ENCODE results near the gene C3orf33.

C3orf33 gene

GRCh38 chr3:155782390-155782953 is 23.6 kb downstream of the C3orf33 start:
- no peak for DNase-seq

GRCh38 chr3:155780291-155780690 is 25.8 kb downstream of the C3orf33 start:
- DNase-seq = no peak

- no peak for DNase-seq
Observed at GRCh38 chr3:155778462-155778861, 27.6 kb downstream of the C3orf33 start.

DNA sequence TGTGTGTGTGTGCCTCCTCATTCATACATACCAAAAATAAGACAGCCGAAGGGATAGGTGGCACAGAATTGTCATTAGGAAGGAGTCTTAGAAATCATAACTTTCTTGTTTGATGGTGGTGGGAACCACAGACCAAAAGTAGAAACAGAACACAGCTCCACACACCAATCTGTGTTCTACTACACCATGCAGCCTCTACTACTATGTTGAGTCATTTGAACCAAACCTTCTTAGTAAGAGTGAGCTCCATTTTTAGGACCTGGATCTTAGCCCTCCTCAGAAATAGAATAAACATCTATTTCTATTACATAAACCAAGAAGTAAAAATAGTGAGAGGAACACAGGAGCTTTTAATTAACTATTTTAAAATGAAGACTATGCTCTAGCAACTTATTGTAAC is 33.3 kb downstream of the C3orf33 start:
- no peak for DNase-seq

GRCh38 chr3:155771126-155771525 is 35.0 kb downstream of the C3orf33 start:
- no peak for DNase-seq

DNA sequence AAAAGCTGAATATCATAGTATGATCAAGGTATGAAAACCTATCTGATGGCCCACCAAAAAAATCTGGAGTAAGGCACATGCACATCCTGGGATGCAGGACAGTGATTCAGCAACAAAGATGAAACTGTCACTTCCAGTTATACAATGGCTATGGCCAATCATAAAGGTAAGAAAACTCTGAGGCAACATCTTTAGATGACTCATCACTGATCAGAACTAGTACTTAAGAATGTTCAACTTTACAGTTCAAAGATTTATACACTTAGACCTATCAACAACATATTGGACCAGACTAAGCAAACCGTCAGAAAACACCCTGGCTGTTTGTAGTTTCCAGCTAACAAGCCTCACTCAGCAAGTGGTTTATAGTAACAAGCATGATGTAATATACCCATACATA is 39.9 kb downstream of the C3orf33 start:
- no peak for DNase-seq

GRCh38 chr3:155763870-155764463 is 42.1 kb downstream of the C3orf33 start:
- no peak for DNase-seq

DNA sequence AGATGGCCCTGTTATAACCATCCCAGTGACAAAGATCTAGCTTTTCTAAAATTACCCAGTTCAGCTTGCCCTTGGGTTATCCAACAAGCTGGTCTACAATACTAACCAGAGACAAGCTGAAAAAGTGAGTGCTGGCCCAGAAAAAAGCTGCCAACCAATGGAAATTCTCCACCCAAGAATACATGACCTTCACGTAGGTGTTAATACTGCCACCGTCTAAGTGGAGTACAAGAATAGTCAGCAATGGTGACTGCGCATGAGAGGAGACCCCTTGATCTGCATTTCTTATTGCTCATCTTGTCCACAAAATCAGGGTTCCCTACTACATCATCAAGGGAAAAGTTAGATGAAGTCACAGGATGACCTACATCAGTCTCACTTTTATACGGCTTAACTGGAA is 45.4 kb downstream of the C3orf33 start:
- no peak for DNase-seq

- no peak for DNase-seq
Observed at GRCh38 chr3:155757577-155757976, 48.5 kb downstream of the C3orf33 start.

DNA sequence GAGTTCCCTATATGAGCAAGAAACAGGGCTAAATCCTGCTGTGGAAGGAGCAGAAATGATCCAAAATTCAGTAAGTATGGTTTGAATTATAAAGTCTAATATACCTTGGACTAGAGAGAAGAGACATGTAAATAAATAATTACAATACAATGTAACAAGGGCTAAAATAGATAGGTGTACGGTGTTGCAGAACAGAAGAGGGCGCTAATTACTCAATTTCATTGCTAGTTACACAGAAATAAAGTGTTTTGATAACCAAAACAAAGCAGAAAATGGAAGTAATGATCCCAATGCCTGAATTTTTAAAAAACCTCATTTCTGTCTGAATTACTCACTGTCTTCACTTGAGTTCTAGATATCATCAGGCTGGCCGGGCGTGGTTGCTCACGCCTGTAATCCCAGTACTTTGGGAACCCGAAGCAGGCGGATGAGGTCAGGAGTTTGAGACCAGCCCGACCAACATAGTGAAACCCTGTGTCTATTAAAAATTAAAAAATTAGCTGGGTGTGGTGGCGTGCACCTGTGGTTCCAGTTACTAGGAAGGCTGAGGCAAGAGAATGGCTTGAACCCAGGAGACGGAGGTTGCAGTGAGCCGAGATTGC is 52.9 kb downstream of the C3orf33 start:
- DNase-seq = no peak

- DNase-seq = no peak
Observed at GRCh38 chr3:155748611-155749365, 57.3 kb downstream of the C3orf33 start.

GRCh38 chr3:155747946-155748290 is 58.2 kb downstream of the C3orf33 start:
- no peak for DNase-seq

GRCh38 chr3:155747286-155747945 is 58.7 kb downstream of the C3orf33 start:
- no peak for DNase-seq

DNA sequence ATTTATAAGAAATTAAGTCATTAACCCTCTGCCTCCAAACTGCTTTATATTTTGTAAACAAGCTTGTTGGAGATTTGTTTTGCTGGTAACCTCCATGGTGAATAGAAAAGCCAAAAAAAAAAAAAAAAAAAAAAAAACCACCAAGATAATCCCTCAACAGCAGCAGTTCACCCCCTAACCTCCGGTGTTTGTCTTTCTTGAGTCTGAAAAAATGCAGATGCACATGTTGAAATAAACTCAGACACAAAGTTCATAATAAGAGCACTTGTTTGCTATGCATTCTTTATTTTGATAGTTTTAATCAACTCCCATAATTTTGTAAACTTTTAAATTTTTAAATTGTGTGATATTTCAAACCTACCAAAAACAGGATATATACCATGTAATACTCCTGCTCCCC is 59.4 kb downstream of the C3orf33 start:
- no peak for DNase-seq

DNA sequence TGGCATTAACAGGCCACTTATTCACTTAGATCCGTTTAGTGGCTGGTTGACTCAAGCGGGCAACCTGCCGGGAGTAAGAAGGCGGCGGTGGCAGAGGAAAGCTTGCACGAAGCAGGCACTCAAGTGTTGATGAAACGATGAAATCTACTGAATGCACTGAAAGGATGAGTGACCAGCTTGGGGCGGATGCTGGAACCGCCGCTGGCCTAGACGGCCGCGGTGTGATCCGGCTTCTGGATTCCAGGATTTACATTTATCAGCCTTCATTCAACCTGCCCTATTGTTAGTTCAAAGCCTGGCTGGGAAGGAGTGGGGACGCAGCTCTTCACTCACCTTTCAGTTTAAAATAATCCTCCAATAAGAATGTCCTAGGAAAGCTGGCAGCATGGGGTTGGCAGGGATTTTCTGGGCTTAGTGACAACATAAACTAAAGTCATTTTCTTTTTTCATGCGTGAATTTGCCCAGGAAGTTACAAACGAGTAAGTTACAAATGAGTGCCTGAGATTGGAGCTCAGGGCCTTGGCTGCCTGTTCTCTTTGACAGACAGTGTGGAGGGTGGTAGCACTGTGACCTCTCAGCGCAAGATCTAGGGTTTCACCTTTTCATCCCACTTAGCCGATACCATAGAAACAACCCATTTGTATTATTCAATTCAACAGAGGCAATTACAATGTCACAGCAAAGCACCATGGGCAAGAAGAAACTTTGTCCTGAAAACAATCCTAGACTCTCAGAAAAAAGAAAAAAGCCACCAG is 60.1 kb downstream of the C3orf33 start:
- DNase-seq = no peak

DNA sequence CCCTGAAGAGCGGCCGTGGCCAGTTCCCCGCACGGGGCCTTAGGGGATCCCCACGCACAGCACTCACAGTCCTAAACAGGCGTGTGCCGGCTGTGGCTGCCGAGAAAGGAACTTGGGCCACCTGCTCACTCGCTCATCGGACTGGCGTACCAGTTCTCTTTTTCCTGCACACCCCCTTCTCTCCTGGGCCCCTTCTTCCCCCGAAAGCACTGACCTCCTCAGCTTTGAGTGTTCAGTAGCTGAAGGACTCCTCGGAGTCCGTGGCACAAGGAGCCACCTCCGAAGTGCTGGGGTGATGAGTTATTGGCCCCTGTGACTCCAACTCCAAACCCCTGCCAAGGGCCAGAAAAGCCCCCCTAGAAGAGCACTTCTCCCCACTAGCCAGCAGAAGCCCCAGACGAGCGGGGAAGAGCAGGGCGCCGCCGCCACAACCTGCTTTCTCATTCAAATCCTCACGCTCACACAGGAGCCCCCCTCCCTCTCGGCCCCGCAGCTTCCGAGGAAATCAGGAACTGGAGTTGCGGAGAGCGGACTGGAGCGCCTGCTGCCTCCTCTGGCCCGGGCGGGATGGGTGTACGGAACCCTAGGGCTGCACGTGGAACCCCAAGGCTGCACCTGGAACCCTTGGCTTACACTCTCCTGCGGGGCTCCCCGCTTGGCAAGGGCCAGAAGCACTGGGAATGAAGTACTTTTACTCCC is 61.3 kb downstream of the C3orf33 start, which contains the start of gene PLCH1:
TSS of gene PLCH1 (minus strand) at position 446 of the 699 bp plus-strand sequence. CDS start 40,847 bp downstream, outside the sequence.
- DNase-seq = peak; percentile 63

- DNase-seq = peak; percentile 84
Observed at GRCh38 chr3:155744010-155744625, 62.0 kb downstream of the C3orf33 start.

DNA sequence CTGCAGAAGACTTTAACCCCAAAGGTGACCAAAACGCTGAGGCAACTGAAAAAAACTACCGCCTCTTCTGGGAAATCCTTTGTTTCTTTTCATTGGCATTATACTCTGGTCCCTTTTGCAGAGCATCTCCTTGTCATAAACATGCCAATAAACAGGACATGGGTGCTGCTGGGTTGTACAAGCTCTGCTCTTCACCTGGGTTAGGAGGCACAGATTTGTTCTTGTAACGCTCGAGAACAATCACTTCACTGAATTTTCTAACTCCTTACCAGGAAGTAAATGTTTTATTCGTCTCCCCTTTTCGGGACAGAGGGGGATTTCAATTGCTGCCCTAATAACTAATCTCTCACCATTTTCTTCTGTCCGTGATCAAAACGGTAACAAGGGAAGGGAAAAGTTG is 62.5 kb downstream of the C3orf33 start:
- no peak for DNase-seq

- DNase-seq = no peak
Observed at GRCh38 chr3:155742349-155742965, 63.6 kb downstream of the C3orf33 start.

DNA sequence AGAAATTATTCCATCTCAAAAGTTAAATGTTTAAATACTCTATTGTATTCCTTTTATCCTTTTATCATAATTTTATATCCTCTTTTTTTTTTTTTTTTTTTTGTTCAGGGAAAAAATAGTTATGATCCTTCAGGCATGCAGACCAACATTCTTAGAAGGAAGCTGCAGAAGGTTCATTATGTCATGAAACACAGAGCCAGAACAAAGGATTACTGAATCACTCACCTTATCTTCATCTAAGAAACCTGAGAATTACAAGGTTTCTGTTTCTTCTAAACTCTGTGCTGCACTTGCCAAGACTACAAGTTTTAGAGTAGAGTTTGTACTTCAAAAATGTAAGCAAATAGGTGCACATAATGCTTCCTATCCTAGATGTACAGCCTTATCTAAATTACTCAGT is 64.5 kb downstream of the C3orf33 start:
- no peak for DNase-seq

GRCh38 chr3:155741101-155741500 is 65.0 kb downstream of the C3orf33 start:
- DNase-seq = no peak

All from activated CD8-positive, alpha-beta memory T cell treated with anti-CD3 and anti-CD28 coated beads, Interleukin-2, amount 50 U/mL, for 48 hours (primary cell).